LNCAP (cell line): Measurements from ENCODE around the gene ACACA.

ENCODE experiments used
- CTCF ChIP-seq: fragments of 450-650 bp; IDR thresholded peaks from 2 replicates; pipeline ENCODE4 v1.5.1; 2017; ENCODE audit warnings: mild to moderate bottlenecking

The ACACA gene

GRCh38 chr17:37131669-37132611 is 274.7 kb downstream of the ACACA start:
- TF ChIP-seq CTCF = no peak

GRCh38 chr17:37130984-37131446 is 275.6 kb downstream of the ACACA start:
- no peak for TF ChIP-seq CTCF

GRCh38 chr17:37124821-37125173 is 281.8 kb downstream of the ACACA start:
- no peak for TF ChIP-seq CTCF

GRCh38 chr17:37123941-37124820 is 282.5 kb downstream of the ACACA start:
- no peak for TF ChIP-seq CTCF

GRCh38 chr17:37123386-37123785 is 283.2 kb downstream of the ACACA start:
- no peak for TF ChIP-seq CTCF

- no peak for TF ChIP-seq CTCF
Observed at GRCh38 chr17:37121616-37122015, 285.0 kb downstream of the ACACA start.

- TF ChIP-seq CTCF = no peak
Observed at GRCh38 chr17:37118366-37119137, 288.1 kb downstream of the ACACA start.
